ENCODE data around the gene BRCC3. TPM values are rescaled to one million over a fixed set of nuclear protein-coding genes. Genes with fewer than 3 reads are reported as not detected.
A peak's percentile ranks its signal among the peaks of the same experiment; 100 is the strongest.

The BRCC3 gene
- total RNA-seq, 1 donor from 2014 or later = 15.8 TPM

DNA sequence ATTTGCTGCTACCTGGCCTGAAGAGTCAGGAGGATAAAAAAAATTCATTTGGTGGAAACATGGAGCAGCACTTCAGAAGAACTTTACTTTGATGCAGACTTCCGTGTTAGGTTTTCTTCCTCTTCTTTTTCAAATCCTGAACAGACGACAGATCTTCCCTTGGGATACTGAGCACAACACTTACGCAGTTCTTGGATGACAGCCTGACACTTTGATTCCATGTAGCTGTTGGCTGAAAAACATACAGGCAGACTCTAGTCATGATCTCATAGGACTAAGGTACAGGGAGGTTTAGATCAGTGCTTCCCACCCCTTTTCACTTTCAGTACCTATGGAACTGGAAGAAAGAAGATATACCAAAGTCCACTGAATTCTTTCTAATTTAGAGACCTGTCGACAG lies 9.5 kb upstream of the BRCC3 start:
- Mint-ChIP-seq H3K4me1 (ENCODE audit: low read depth) (peaks cover 9% of the 10 kb centered on the region), H3K27ac (ENCODE audit: unreplicated experiment) (no peak overlapping the region), H3K27me3 (ENCODE audit: low read depth) (no peaks in the 10 kb centered on the region), H3K9me3 (ENCODE audit: low read depth) (peaks cover 2% of the 10 kb centered on the region), H3K4me3 (ENCODE audit: unreplicated experiment) (no peak overlapping the region), H3K36me3 (ENCODE audit: low read depth) (no peaks in the 10 kb centered on the region)
- DNase-seq (ENCODE audit: low spot score) = no peak
- TF ChIP-seq, protein P1, sequence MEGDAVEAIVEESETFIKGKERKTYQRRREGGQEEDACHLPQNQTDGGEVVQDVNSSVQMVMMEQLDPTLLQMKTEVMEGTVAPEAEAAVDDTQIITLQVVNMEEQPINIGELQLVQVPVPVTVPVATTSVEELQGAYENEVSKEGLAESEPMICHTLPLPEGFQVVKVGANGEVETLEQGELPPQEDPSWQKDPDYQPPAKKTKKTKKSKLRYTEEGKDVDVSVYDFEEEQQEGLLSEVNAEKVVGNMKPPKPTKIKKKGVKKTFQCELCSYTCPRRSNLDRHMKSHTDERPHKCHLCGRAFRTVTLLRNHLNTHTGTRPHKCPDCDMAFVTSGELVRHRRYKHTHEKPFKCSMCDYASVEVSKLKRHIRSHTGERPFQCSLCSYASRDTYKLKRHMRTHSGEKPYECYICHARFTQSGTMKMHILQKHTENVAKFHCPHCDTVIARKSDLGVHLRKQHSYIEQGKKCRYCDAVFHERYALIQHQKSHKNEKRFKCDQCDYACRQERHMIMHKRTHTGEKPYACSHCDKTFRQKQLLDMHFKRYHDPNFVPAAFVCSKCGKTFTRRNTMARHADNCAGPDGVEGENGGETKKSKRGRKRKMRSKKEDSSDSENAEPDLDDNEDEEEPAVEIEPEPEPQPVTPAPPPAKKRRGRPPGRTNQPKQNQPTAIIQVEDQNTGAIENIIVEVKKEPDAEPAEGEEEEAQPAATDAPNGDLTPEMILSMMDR (IDR thresholded peaks at IDR 0.05) = no peak

DNA sequence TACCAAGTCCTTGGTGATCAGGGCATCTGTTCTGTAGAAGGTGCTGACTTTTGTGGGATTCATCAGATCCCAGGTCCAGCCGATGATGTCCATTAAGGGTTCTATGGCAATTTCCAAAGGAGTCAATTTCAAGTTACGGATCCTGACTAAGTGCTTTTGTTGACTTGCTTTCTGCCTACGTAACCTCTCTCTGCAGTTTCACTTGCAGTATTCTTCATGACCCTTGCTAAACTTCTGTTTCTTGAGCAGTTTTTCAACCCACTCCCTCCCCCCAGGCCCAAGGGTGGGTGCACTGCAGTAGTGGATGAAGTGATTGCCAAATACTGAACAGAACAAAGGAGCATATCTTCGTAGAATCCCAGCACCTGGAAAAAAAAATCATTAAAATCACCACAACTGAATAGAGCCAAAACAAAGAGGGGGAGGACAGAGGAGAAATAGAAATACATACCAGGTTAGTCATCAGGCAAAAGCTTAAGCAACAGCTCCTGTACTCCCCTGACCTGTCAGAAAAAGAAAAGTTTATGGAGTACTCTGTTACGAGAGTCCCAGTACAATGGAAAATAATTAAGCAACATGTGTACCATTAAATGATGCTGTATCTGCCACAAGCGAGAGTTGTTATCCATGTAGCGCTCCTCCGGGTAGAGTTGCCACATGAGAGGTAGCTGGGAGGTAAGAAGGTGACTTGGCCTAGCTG lies 6.1 kb upstream of the BRCC3 start:
- Mint-ChIP-seq H3K27ac (ENCODE audit: unreplicated experiment) (no peak overlapping the region), H3K27me3 (ENCODE audit: low read depth) (no peaks in the 10 kb centered on the region), H3K4me1 (ENCODE audit: low read depth) (peaks cover 19% of the 10 kb centered on the region), H3K9me3 (ENCODE audit: low read depth) (peaks cover 2% of the 10 kb centered on the region), H3K36me3 (ENCODE audit: low read depth) (no peaks in the 10 kb centered on the region), H3K4me3 (ENCODE audit: unreplicated experiment) (no peak overlapping the region)
- DNase-seq (ENCODE audit: low spot score) = no peak
- TF ChIP-seq, protein P1 (IDR thresholded peaks at IDR 0.05) = no peak

DNA sequence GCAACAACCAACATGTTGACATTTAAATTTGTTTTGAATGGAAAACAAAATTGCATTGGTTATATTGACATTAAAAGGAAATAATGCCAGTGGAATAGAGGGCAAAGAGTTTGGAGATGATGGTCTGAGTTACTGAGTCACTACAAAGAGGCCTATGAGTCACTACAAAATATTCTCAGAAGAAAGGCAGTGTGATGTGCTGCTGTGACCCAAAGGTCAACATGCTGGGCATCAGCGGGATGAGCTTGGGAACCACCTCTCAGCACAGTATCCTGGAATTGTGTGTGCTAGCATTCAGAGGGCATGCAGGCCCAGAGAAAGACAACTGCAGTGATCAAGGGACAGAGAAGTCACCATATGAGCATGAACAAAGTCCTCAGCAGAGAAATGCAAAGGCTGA lies 3.1 kb upstream of the BRCC3 start:
- Mint-ChIP-seq H3K27me3 (ENCODE audit: low read depth) (no peaks in the 10 kb centered on the region), H3K27ac (ENCODE audit: unreplicated experiment) (peak overlapping the region; percentile 33), H3K4me1 (ENCODE audit: low read depth) (peaks cover 29% of the 10 kb centered on the region), H3K4me3 (ENCODE audit: unreplicated experiment) (no peak overlapping the region), H3K9me3 (ENCODE audit: low read depth) (peaks cover 7% of the 10 kb centered on the region), H3K36me3 (ENCODE audit: low read depth) (no peaks in the 10 kb centered on the region)
- no peak for DNase-seq (ENCODE audit: low spot score)
- TF ChIP-seq, protein P1 (IDR thresholded peaks at IDR 0.05) = no peak

DNA sequence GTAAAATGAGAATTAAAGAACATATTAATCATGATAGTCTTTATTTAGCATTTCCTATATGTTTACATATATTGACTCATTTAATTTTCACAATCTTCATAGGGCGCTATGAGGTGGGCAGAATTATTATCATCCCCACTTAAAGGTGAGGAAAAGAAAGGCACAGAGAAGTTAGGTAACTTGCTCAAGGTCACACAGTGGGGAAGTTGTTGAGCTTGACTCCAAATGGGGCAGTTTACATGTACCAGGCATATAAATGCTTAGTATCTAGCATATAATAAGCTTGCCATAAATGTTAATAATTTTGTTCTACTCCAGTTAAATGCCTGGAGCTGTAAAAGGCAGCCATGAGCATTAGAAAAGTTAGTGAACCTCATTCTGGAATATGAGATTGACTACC lies 1.9 kb upstream of the BRCC3 start:
- peaks cover 6% of the 10 kb centered on the region for H3K36me3 Mint-ChIP-seq (ENCODE audit: low read depth)
- H3K9me3 Mint-ChIP-seq (ENCODE audit: low read depth) = peaks cover 15% of the 10 kb centered on the region
- peaks cover 31% of the 10 kb centered on the region for H3K4me1 Mint-ChIP-seq (ENCODE audit: low read depth)
- H3K27ac Mint-ChIP-seq (ENCODE audit: unreplicated experiment) = no peak overlapping the region
- H3K4me3 Mint-ChIP-seq (ENCODE audit: unreplicated experiment) = peak overlapping the region; percentile 77
- DNase-seq (ENCODE audit: low spot score) = no peak
- TF ChIP-seq, protein P1 (IDR thresholded peaks at IDR 0.05) = no peak
- no peaks in the 10 kb centered on the region for H3K27me3 Mint-ChIP-seq (ENCODE audit: low read depth)

DNA sequence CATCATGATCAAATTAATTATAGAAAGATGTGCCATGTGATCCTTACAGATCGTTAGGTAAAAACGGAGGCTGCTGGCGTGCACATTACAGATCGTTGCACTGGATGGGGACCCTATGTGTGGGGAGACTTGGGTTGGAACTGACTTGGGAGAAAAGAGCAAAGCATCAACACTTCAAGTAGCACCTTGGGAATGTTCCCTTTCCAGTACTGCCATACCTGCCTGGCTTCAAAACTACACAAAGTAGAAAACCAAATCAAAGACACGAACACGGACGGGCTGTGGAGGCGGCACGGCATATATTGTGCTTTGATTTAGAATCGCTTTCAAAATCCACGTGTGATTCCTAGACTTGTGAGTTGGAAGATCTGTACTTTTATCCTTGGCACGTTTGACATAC lies 1.3 kb upstream of the BRCC3 start:
- Mint-ChIP-seq H3K36me3 (ENCODE audit: low read depth) (peaks cover 6% of the 10 kb centered on the region), H3K27ac (ENCODE audit: unreplicated experiment) (peak overlapping the region; percentile 92), H3K9me3 (ENCODE audit: low read depth) (peaks cover 15% of the 10 kb centered on the region), H3K27me3 (ENCODE audit: low read depth) (no peaks in the 10 kb centered on the region), H3K4me1 (ENCODE audit: low read depth) (peaks cover 31% of the 10 kb centered on the region), H3K4me3 (ENCODE audit: unreplicated experiment) (peak overlapping the region; percentile 77)
- TF ChIP-seq, protein P1 (IDR thresholded peaks at IDR 0.05) = no peak
- DNase-seq (ENCODE audit: low spot score) = no peak

All from chondrocyte (in vitro differentiated cells).